Mesendoderm (in vitro differentiated cells): ENCODE results near the gene ZBTB48.

ENCODE experiments used
- DNase-seq: peaks from one replicate; pipeline ENCODE4 v3.0.0; 2013
- H2AK5ac ChIP-seq: 2 replicates; pipeline ENCODE4 v1.6.1; 2013; ENCODE audit warnings: low read length, inconsistent platforms
- H2BK120ac ChIP-seq: 2 replicates; pipeline ENCODE4 v1.6.1; 2013; ENCODE audit warnings: low read depth, mild to moderate bottlenecking, low read length, moderate library complexity, mixed read lengths
- H2BK15ac ChIP-seq: replicated peaks from 2 replicates; pipeline ENCODE4 v1.6.1; 2013; ENCODE audit warnings: low read depth, mild to moderate bottlenecking, moderate library complexity
- H2BK5ac ChIP-seq: 2 replicates; pipeline ENCODE4 v1.6.1; 2013; ENCODE audit warnings: low read length, inconsistent platforms
- H3K18ac ChIP-seq: 2 replicates; pipeline ENCODE4 v1.6.1; 2013; ENCODE audit warnings: mild to moderate bottlenecking, low read length, mixed read lengths
- H3K23ac ChIP-seq: one replicate; pipeline ENCODE4 v1.6.1; 2013; ENCODE audit warnings: low read length
- H3K27ac ChIP-seq: 2 replicates; pipeline ENCODE4 v1.5.1; 2013; ENCODE audit warnings: low read depth, mild to moderate bottlenecking, inconsistent platforms, low read length, moderate library complexity
- H3K27me3 ChIP-seq: 2 replicates; pipeline ENCODE4 v1.6.1; 2013; ENCODE audit warnings: low read length, control low read depth, mild to moderate bottlenecking, inconsistent platforms; ENCODE audit not compliant: insufficient read depth, poor library complexity
- H3K36me3 ChIP-seq: 2 replicates; pipeline ENCODE4 v1.6.1; 2013; ENCODE audit warnings: low read length, inconsistent platforms; ENCODE audit not compliant: control insufficient read depth, insufficient read depth
- H3K4ac ChIP-seq: one replicate; pipeline ENCODE4 v1.6.1; 2013; ENCODE audit warnings: low read depth, mild to moderate bottlenecking, low read length, moderate library complexity
- H3K4me1 ChIP-seq: 2 replicates; pipeline ENCODE4 v1.6.1; 2013; ENCODE audit warnings: low read depth, low read length, inconsistent platforms; ENCODE audit not compliant: control insufficient read depth
- H3K4me2 ChIP-seq: 2 replicates; pipeline ENCODE4 v1.6.1; 2013; ENCODE audit warnings: low read length
- H3K4me3 ChIP-seq: 2 replicates; pipeline ENCODE4 v1.5.1; 2013; ENCODE audit warnings: mild to moderate bottlenecking, low read length
- H3K56ac ChIP-seq: one replicate; pipeline ENCODE4 v1.6.1; 2013; ENCODE audit warnings: low read length
- H3K79me1 ChIP-seq: 2 replicates; pipeline ENCODE4 v1.6.1; 2013; ENCODE audit warnings: low read length, inconsistent platforms
- H3K79me2 ChIP-seq: 2 replicates; pipeline ENCODE4 v1.6.1; 2013; ENCODE audit warnings: mild to moderate bottlenecking, low read length; ENCODE audit not compliant: control insufficient read depth, insufficient read depth
- H3K9ac ChIP-seq: 2 replicates; pipeline ENCODE4 v1.6.1; 2013; ENCODE audit warnings: low read length, inconsistent platforms
- H4K5ac ChIP-seq: one replicate; pipeline ENCODE4 v1.6.1; 2013; ENCODE audit warnings: low read length
- H4K8ac ChIP-seq: one replicate; pipeline ENCODE4 v1.6.1; 2013; ENCODE audit warnings: low read depth, mild to moderate bottlenecking, control low read depth, low read length, moderate library complexity
- WGBS: extraction: QIAGEN DNeasy Blood & Tissue Kit; methylation state at CpG from one replicate; pipeline ENCODE4 v1.1.7; 2013; ENCODE audit warnings: low lambda C conversion rate, missing lambda C conversion rate; ENCODE audit not compliant: insufficient coverage; ENCODE audit errors: extremely low coverage; 5-methylcytosine and 5-hydroxymethylcytosine counted together

Gene ZBTB48

GRCh38 chr1:6569033-6569432, 10.8 kb upstream of the ZBTB48 start:
- Histone ChIP-seq H3K9ac (no peak overlapping the region), H3K56ac (no peak overlapping the region), H3K4me2 (no peak overlapping the region), H4K8ac (no peak overlapping the region), H3K79me1 (no peaks in the 10 kb centered on the region), H3K27ac (no peak overlapping the region), H3K4me3 (no peak overlapping the region), H3K23ac (no peak overlapping the region), H2BK120ac (no peak overlapping the region), H4K5ac (no peak overlapping the region), H3K79me2 (no peaks in the 10 kb centered on the region), H3K4ac (no peak overlapping the region), H3K27me3 (no peaks in the 10 kb centered on the region), H3K4me1 (no peaks in the 10 kb centered on the region), H2BK5ac (no peak overlapping the region), H3K36me3 (no peaks in the 10 kb centered on the region), H2AK5ac (no peak overlapping the region), H2BK15ac (no peak overlapping the region), H3K18ac (no peak overlapping the region)
- DNase-seq: no peak
- whole genome bisulfite sequencing: no CpG with 5 or more reads among the region's 11 CpGs

- H3K4me3 ChIP-seq: no peak overlapping the region
- no peak overlapping the region for H2BK120ac ChIP-seq
- H3K79me2 ChIP-seq: no peaks in the 10 kb centered on the region
- no peak overlapping the region for H2BK5ac ChIP-seq
- H3K4me2 ChIP-seq: no peak overlapping the region
- no peak overlapping the region for H2AK5ac ChIP-seq
- H4K8ac ChIP-seq: no peak overlapping the region
- no peak overlapping the region for H3K18ac ChIP-seq
- no peak overlapping the region for H3K4ac ChIP-seq
- H4K5ac ChIP-seq: no peak overlapping the region
- H3K23ac ChIP-seq: no peak overlapping the region
- no peak overlapping the region for H3K27ac ChIP-seq
- H3K36me3 ChIP-seq: no peaks in the 10 kb centered on the region
- no peak overlapping the region for H3K9ac ChIP-seq
- no peak overlapping the region for H2BK15ac ChIP-seq
- DNase-seq: no peak
- no CpG with 5 or more reads among the region's 3 CpGs for WGBS
- no peak overlapping the region for H3K56ac ChIP-seq
- no peaks in the 10 kb centered on the region for H3K4me1 ChIP-seq
- no peaks in the 10 kb centered on the region for H3K79me1 ChIP-seq
- H3K27me3 ChIP-seq: no peaks in the 10 kb centered on the region
Measured at GRCh38 chr1:6570100-6570499, 9.7 kb upstream of the ZBTB48 start.

- no CpG with 5 or more reads among the region's 5 CpGs for WGBS
- no peaks in the 10 kb centered on the region for H3K79me1 ChIP-seq
- no peak overlapping the region for H3K27ac ChIP-seq
- no peak overlapping the region for H3K4me2 ChIP-seq
- no peaks in the 10 kb centered on the region for H3K36me3 ChIP-seq
- no peak overlapping the region for H2AK5ac ChIP-seq
- H4K5ac ChIP-seq: no peak overlapping the region
- no peaks in the 10 kb centered on the region for H3K79me2 ChIP-seq
- no peaks in the 10 kb centered on the region for H3K27me3 ChIP-seq
- H4K8ac ChIP-seq: no peak overlapping the region
- H2BK5ac ChIP-seq: no peak overlapping the region
- DNase-seq: no peak
- no peak overlapping the region for H3K4ac ChIP-seq
- H3K56ac ChIP-seq: no peak overlapping the region
- H3K4me1 ChIP-seq: no peaks in the 10 kb centered on the region
- H3K18ac ChIP-seq: no peak overlapping the region
- no peak overlapping the region for H2BK120ac ChIP-seq
- H2BK15ac ChIP-seq: no peak overlapping the region
- H3K4me3 ChIP-seq: no peak overlapping the region
- no peak overlapping the region for H3K9ac ChIP-seq
- no peak overlapping the region for H3K23ac ChIP-seq
Measured at GRCh38 chr1:6570987-6571386, 8.8 kb upstream of the ZBTB48 start.

GRCh38 chr1:6572653-6573383, 7.0 kb upstream of the ZBTB48 start:
- Histone ChIP-seq H3K36me3 (no peaks in the 10 kb centered on the region), H3K4ac (no peak overlapping the region), H3K4me1 (no peaks in the 10 kb centered on the region), H4K5ac (no peak overlapping the region), H2AK5ac (no peak overlapping the region), H3K27ac (no peak overlapping the region), H2BK5ac (no peak overlapping the region), H3K56ac (no peak overlapping the region), H3K27me3 (no peaks in the 10 kb centered on the region), H3K4me2 (no peak overlapping the region), H3K18ac (no peak overlapping the region), H2BK120ac (no peak overlapping the region), H2BK15ac (no peak overlapping the region), H3K9ac (no peak overlapping the region), H4K8ac (no peak overlapping the region), H3K79me2 (no peaks in the 10 kb centered on the region), H3K4me3 (no peak overlapping the region), H3K23ac (no peak overlapping the region), H3K79me1 (no peaks in the 10 kb centered on the region)
- no CpG with 5 or more reads among the region's 12 CpGs for WGBS
- no peak for DNase-seq

- Histone ChIP-seq H3K4me2 (no peak overlapping the region), H4K8ac (no peak overlapping the region), H3K27ac (no peak overlapping the region), H2BK5ac (no peak overlapping the region), H3K4ac (no peak overlapping the region), H3K79me1 (no peaks in the 10 kb centered on the region), H3K56ac (no peak overlapping the region), H3K36me3 (no peaks in the 10 kb centered on the region), H3K4me3 (no peak overlapping the region), H3K9ac (no peak overlapping the region), H3K4me1 (no peaks in the 10 kb centered on the region), H2BK15ac (no peak overlapping the region), H3K23ac (no peak overlapping the region), H3K18ac (no peak overlapping the region), H4K5ac (no peak overlapping the region), H2AK5ac (no peak overlapping the region), H3K27me3 (no peaks in the 10 kb centered on the region), H3K79me2 (no peaks in the 10 kb centered on the region), H2BK120ac (no peak overlapping the region)
- DNase-seq: no peak
- WGBS: no CpG with 5 or more reads among the region's 8 CpGs
Measured at GRCh38 chr1:6574025-6574620, 5.7 kb upstream of the ZBTB48 start.

- no peaks in the 10 kb centered on the region for H3K27me3 ChIP-seq
- peaks cover 3% of the 10 kb centered on the region for H3K4me1 ChIP-seq
- no peak for DNase-seq
- no peak overlapping the region for H3K4ac ChIP-seq
- no peak overlapping the region for H3K18ac ChIP-seq
- no peaks in the 10 kb centered on the region for H3K79me1 ChIP-seq
- H2BK120ac ChIP-seq: no peak overlapping the region
- no peak overlapping the region for H4K8ac ChIP-seq
- H2BK15ac ChIP-seq: no peak overlapping the region
- H3K9ac ChIP-seq: no peak overlapping the region
- H3K4me3 ChIP-seq: no peak overlapping the region
- no peaks in the 10 kb centered on the region for H3K36me3 ChIP-seq
- H2AK5ac ChIP-seq: no peak overlapping the region
- no peak overlapping the region for H3K23ac ChIP-seq
- WGBS: no CpG with 5 or more reads among the region's 14 CpGs
- H3K79me2 ChIP-seq: no peaks in the 10 kb centered on the region
- H3K4me2 ChIP-seq: no peak overlapping the region
- no peak overlapping the region for H3K27ac ChIP-seq
- no peak overlapping the region for H3K56ac ChIP-seq
- no peak overlapping the region for H4K5ac ChIP-seq
- no peak overlapping the region for H2BK5ac ChIP-seq
Measured at GRCh38 chr1:6574818-6575217, 5.0 kb upstream of the ZBTB48 start.
